ENCODE measurements around the gene PRPF38A.

The PRPF38A gene

GRCh38 chr1:52400131-52400530 lies 4.3 kb upstream of the PRPF38A start:
- DNase-seq (ENCODE audit: low spot score) = no peak

GRCh38 chr1:52402860-52403240 lies 1.6 kb upstream of the PRPF38A start:
- peak; percentile 13 for DNase-seq (ENCODE audit: low spot score)

- DNase-seq (ENCODE audit: low spot score) = peak; percentile 92
Observed at GRCh38 chr1:52403566-52404115, 761 bp upstream of the PRPF38A start.

GRCh38 chr1:52404975-52405338 lies 555 bp downstream of the PRPF38A start:
- no peak for DNase-seq (ENCODE audit: low spot score)

GRCh38 chr1:52413410-52413989 lies 9.1 kb downstream of the PRPF38A start:
- DNase-seq (ENCODE audit: low spot score) = peak; percentile 18

GRCh38 chr1:52414942-52415341 lies 10.5 kb downstream of the PRPF38A start:
- DNase-seq (ENCODE audit: low spot score) = no peak

- DNase-seq (ENCODE audit: low spot score) = no peak
Observed at GRCh38 chr1:52416811-52417210, 12.4 kb downstream of the PRPF38A start.

- no peak for DNase-seq (ENCODE audit: low spot score)
Observed at GRCh38 chr1:52420713-52421112, 16.3 kb downstream of the PRPF38A start.

GRCh38 chr1:52423055-52423454 lies 18.7 kb downstream of the PRPF38A start:
- DNase-seq (ENCODE audit: low spot score) = no peak

GRCh38 chr1:52423771-52424170 lies 19.4 kb downstream of the PRPF38A start:
- no peak for DNase-seq (ENCODE audit: low spot score)

GRCh38 chr1:52424231-52424636 lies 19.8 kb downstream of the PRPF38A start:
- DNase-seq (ENCODE audit: low spot score) = no peak

- DNase-seq (ENCODE audit: low spot score) = no peak
Observed at GRCh38 chr1:52424813-52425212, 20.4 kb downstream of the PRPF38A start.

- no peak for DNase-seq (ENCODE audit: low spot score)
Observed at GRCh38 chr1:52426371-52426770, 22.0 kb downstream of the PRPF38A start.

GRCh38 chr1:52427152-52427551 lies 22.8 kb downstream of the PRPF38A start:
- DNase-seq (ENCODE audit: low spot score) = no peak

- no peak for DNase-seq (ENCODE audit: low spot score)
Observed at GRCh38 chr1:52432807-52433206, 28.4 kb downstream of the PRPF38A start.

GRCh38 chr1:52435211-52435610 lies 30.8 kb downstream of the PRPF38A start:
- no peak for DNase-seq (ENCODE audit: low spot score)

- DNase-seq (ENCODE audit: low spot score) = no peak
Observed at GRCh38 chr1:52435650-52436049, 31.2 kb downstream of the PRPF38A start.

- no peak for DNase-seq (ENCODE audit: low spot score)
Observed at GRCh38 chr1:52436817-52437216, 32.4 kb downstream of the PRPF38A start.

- DNase-seq (ENCODE audit: low spot score) = no peak
Observed at GRCh38 chr1:52439976-52440375, 35.6 kb downstream of the PRPF38A start.

GRCh38 chr1:52444463-52444862 lies 40.1 kb downstream of the PRPF38A start:
- no peak for DNase-seq (ENCODE audit: low spot score)

GRCh38 chr1:52454127-52454526 lies 49.7 kb downstream of the PRPF38A start:
- DNase-seq (ENCODE audit: low spot score) = no peak

- no peak for DNase-seq (ENCODE audit: low spot score)
Observed at GRCh38 chr1:52454779-52455178, 50.4 kb downstream of the PRPF38A start.

- DNase-seq (ENCODE audit: low spot score) = no peak
Observed at GRCh38 chr1:52455686-52456085, 51.3 kb downstream of the PRPF38A start.

GRCh38 chr1:52460694-52461093 lies 56.3 kb downstream of the PRPF38A start:
- DNase-seq (ENCODE audit: low spot score) = no peak
